Esophagus squamous epithelium (tissue), 4 donors: ENCODE data around the gene SPOCD1.

Source experiments
- CTCF ChIP-seq, 6 experiments: fragments of 450-650 bp in 4 of 6; fragments of 200-600 bp in 2 of 6; sonication (generic) in 2 of 6; IDR thresholded peaks; one replicate each; pipeline ENCODE4 v1.5.1; 2016 to 2019; ENCODE audit warnings: antibody characterized with exemption in 6 of 6, mild to moderate bottlenecking in 4 of 6, moderate library complexity in 4 of 6
- POLR2A ChIP-seq, 4 donors: fragments of 450-650 bp; IDR thresholded peaks; one replicate each; pipeline ENCODE4 v1.6.1; 2017; ENCODE audit warnings: antibody characterized with exemption in 4 of 4, mild to moderate bottlenecking in 4 of 4, moderate library complexity in 3 of 4

GRCh38 chr1:31791131-31791858 is 24.5 kb downstream of the SPOCD1 start:
- TF ChIP-seq CTCF (IDR thresholded peaks at IDR 0.05) (no peak), POLR2A (IDR thresholded peaks at IDR 0.05) (no peak)
